ENCODE measurements around the gene CCDC91.
"Not testable (repeated sequence)": the region's sequence is repeated elsewhere in the genome, so short reads cannot be mapped to it uniquely, and the experiment has no call there.

Gene CCDC91

GRCh38 chr12:28351414-28351813 is 161.2 kb downstream of the CCDC91 start:
- in situ Hi-C loops (cut with MboI; ENCODE audit: low sequenced_read_pairs): no loop called here

DNA sequence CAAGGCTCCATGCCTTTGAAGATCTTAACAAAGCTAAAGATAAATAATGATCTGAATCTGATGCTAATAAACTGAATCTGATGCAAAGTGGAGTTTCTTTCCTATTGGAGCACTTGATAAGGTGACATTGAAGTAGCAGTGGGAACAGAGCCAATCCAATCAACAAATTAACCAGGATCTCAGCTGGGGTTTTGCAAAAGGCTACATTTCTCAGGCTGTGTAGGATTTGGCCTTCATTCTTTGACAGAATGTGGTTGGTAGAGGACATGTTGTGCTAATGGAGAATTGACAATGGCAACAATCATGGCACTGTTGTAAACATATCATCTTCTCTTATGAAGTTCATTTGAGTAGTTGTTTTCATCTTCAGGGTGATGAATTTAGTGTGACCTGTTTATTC is 164.9 kb downstream of the CCDC91 start:
- in situ Hi-C loops (cut with MboI; ENCODE audit: low sequenced_read_pairs): no loop called here

- in situ Hi-C loops (cut with MboI; ENCODE audit: low sequenced_read_pairs): no loop called here
Observed at GRCh38 chr12:28360253-28360652, 170.0 kb downstream of the CCDC91 start.

- in situ Hi-C loops (cut with MboI; ENCODE audit: low sequenced_read_pairs): no loop called here
Observed at GRCh38 chr12:28367326-28367725, 177.1 kb downstream of the CCDC91 start.

- in situ Hi-C loops (cut with MboI; ENCODE audit: low sequenced_read_pairs): no loop called here
Observed at GRCh38 chr12:28367993-28368392, 177.7 kb downstream of the CCDC91 start.

- in situ Hi-C loops (cut with MboI; ENCODE audit: low sequenced_read_pairs): no loop called here
Observed at GRCh38 chr12:28369483-28369882, 179.2 kb downstream of the CCDC91 start.

DNA sequence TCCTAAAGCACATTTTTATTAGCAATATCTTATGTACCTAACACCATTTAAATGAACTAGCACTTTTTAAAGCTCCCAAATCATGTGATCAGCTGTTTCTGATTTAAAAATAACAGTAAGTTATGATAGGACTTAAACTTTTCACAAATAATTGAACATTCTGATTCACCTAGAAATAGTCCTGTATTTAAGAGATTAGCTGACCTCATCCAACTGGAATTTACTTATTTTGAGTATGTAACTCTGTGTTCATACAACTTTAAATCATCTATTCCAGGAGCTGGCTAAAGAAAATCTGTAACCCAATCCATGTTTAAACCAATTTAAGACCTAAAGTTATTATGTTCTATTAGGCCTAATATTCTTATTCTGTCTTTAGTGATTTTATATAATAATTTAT is 184.3 kb downstream of the CCDC91 start:
- in situ Hi-C loops (cut with MboI; ENCODE audit: low sequenced_read_pairs): no loop called here

- in situ Hi-C loops (cut with MboI; ENCODE audit: low sequenced_read_pairs): no loop called here
Observed at GRCh38 chr12:28378736-28379135, 188.5 kb downstream of the CCDC91 start.

DNA sequence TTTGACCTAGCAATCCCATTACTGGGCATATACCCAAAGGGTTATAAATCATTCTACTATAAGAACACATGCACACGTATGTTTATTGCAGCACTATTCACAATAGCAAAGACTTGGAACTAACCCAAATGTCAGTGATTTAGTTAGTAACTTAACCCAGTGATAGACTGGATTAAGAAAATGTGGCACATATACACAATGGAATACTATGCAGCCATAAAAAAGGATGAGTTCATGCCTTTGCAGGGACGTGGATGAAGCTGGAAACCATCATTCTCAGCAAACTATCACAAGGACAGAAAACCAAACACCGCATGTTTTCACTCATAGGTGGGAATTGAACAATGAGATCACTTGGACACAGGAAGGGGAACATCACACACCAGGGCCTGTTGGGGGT is 189.5 kb downstream of the CCDC91 start:
- in situ Hi-C loops (cut with MboI; ENCODE audit: low sequenced_read_pairs): not testable (repeated sequence)

DNA sequence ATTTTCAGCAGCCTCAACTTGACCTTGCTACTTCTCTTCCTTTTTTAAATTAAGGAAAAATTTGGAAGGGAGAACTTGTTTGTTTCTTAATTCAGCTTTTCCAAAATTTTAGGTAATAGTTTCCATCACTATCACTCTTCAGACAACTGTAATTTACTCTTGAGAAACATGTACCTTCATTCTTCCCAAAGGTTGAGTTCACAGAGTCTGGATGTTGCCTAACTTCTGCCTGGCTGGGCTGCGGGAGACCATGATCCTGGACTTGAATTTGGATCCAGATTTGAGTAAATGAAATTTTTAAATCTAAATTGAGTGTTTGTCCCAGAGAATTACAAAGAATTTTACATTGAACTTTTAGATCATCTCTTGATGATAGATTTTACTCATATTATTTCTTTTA is 193.1 kb downstream of the CCDC91 start:
- in situ Hi-C loops (cut with MboI; ENCODE audit: low sequenced_read_pairs): no loop called here

DNA sequence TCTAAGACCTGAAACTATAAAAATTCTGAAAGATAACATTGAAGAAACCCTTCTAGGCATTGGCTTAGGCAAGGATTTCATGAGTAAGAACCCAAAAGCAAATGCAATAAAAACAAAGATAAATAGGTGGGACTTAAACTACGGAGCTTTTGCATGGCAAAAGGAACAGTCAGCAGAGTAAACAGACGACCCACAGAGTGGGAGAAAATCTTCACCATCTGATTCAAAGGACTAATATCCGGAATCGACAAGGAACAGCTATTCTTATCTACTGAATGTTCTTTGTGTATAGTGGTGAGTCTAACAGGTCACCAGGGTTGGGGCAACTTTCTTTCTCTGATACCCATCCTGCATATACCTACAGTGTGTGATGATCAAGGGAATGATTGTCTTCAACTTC is 198.6 kb downstream of the CCDC91 start:
- in situ Hi-C loops (cut with MboI; ENCODE audit: low sequenced_read_pairs): no loop called here

DNA sequence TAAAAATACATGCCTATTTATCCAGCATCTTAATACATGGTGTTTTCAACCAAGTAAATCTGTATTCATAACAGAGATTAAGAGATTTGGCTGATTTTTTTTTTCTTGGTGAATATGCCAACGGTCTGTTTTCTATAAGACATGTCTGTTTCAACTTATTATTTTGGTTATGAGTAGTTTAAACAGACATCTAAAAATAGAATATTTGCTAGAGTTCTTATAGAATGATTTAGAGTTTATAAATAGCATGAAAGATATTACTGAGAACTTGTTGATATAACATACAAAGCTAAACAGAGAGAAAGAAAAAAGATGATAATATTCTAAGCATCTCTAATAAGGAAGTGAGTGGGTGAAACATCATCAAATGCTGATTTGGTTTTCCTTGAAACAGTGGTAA is 199.9 kb downstream of the CCDC91 start:
- in situ Hi-C loops (cut with MboI; ENCODE audit: low sequenced_read_pairs): no loop called here

- in situ Hi-C loops (cut with MboI; ENCODE audit: low sequenced_read_pairs): no loop called here
Observed at GRCh38 chr12:28390761-28391385, 200.6 kb downstream of the CCDC91 start.

- in situ Hi-C loops (cut with MboI; ENCODE audit: low sequenced_read_pairs): no loop called here
Observed at GRCh38 chr12:28409892-28410291, 219.6 kb downstream of the CCDC91 start.

DNA sequence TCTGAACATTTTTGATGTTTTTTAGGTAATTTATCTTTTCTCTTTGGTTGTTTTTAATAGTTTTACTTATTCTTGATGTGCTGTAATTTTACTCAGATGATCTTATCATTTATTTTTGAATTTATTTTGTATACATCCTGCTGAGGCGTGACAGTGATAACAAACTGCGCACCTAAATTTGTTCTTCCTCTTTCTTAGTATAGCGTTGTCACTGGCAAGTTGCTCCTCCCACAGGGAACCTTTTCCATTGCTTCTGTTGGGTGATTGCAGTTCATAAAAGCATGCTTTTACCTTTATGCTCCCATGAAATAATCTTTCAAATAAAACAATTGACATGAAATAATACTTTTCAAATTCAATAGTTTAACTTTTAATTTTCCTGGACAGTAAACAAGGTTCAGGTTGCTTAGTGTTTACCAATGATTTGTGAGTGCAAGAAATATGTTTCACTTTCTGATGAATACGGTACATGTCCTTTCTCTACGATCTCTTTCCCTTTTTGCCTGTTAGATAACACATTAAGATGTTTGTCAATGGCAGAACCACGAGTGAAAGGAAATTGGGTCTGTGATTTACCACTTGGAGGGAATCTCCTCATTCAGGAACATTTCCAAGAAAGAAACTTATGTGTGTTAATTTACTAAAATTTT is 223.3 kb downstream of the CCDC91 start:
- in situ Hi-C loops (cut with MboI; ENCODE audit: low sequenced_read_pairs): no loop called here

- in situ Hi-C loops (cut with MboI; ENCODE audit: low sequenced_read_pairs): no loop called here
Observed at GRCh38 chr12:28415755-28416154, 225.5 kb downstream of the CCDC91 start.

DNA sequence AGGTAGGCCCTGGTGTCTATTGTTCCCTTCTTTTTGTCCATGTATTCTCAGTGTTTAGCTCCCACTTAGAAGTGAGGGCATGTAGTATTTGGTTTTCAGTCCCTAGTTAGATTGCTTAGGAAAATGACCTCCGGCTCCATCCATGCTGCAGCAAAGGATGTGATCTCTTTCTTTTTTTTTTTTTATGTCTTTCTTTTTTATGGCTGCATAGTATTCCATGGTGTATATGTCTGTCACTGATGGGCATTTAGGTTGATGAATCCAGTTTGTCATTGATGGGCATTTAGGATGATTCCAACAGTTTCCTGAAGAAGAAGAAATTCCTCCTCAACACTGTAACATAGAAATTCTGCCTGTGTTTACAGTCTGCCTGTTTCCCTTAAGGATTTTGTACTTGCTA is 231.1 kb downstream of the CCDC91 start:
- in situ Hi-C loops (cut with MboI; ENCODE audit: low sequenced_read_pairs): no loop called here

- in situ Hi-C loops (cut with MboI; ENCODE audit: low sequenced_read_pairs): no loop called here
Observed at GRCh38 chr12:28424965-28425364, 234.7 kb downstream of the CCDC91 start.

GRCh38 chr12:28425526-28425925 is 235.3 kb downstream of the CCDC91 start:
- in situ Hi-C loops (cut with MboI; ENCODE audit: low sequenced_read_pairs): no loop called here

GRCh38 chr12:28427046-28427445 is 236.8 kb downstream of the CCDC91 start:
- in situ Hi-C loops (cut with MboI; ENCODE audit: low sequenced_read_pairs): no loop called here

DNA sequence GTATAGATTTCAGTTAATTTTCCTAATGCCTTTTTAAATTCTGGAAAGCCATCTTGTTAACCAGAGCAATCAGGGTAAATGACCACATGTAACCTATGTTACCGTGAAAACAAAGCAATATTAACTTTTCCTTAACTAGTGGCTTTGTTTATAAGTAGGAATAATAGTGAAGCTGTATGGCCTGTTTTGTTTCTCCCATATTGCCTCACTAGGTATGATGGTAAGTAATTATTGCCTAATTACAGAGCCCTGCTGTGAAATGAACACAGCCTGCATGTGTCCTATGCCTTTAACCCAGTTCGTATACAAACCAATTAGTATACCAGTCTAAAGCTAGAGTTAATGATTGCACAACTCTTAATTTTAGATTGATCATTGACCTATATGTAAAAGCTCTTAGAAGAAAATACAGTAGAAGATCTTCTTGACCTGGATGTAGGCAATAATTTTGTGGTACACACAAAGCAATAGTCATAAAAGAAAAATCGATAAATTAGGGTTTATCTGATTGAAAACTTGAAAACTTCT is 249.9 kb downstream of the CCDC91 start:
- in situ Hi-C loops (cut with MboI; ENCODE audit: low sequenced_read_pairs): no loop called here

GRCh38 chr12:28442101-28442500 is 251.8 kb downstream of the CCDC91 start:
- in situ Hi-C loops (cut with MboI; ENCODE audit: low sequenced_read_pairs): no loop called here

GRCh38 chr12:28443337-28443736 is 253.1 kb downstream of the CCDC91 start:
- in situ Hi-C loops (cut with MboI; ENCODE audit: low sequenced_read_pairs): no loop called here

Measured in HL-60/S4 treated with phorbol 12-myristate 13-acetate at 8.2 ng/mL for 4 days and 3 days (cell line).